ENCODE data around the gene MTOR. TPM values are rescaled to one million over a fixed set of nuclear protein-coding genes. Genes with fewer than 3 reads are reported as not detected.
A peak's percentile ranks its signal among the peaks of the same experiment; 100 is the strongest.

The MTOR gene
- polyA plus RNA-seq, 1 of the 3 experiments (the other 2 are of a cell fraction) = 20.9 TPM

DNA sequence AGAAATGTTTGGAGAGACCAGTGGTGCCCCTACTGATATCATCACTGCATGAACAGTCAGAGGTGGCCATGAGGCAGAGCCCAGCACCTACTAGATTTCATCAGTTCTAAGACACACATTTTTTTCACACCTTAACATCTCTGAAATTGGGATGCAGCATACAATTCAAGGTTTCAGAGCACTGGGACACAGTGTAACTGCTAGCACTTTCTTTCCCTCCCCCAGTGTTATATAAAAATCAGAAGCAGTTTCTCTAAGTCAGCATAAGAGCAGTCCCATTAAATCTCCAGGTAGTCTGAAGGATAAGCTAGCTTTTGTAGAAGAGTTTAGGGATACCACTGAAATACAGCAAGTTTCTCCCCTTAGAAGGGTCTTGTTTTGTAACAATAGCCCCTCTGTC lies 83.2 kb downstream of the MTOR start:
- no peaks in the 10 kb centered on the region for H3K9me2 ChIP-seq
- H3F3A ChIP-seq (replicated peaks; ENCODE audit: insufficient read depth) = peaks cover 35% of the 10 kb centered on the region
- no peaks in the 10 kb centered on the region for H4K20me1 ChIP-seq (ENCODE audit: insufficient read depth)
- DNase-seq = no peak
- peak overlapping the region; percentile 64 to 80; a peak in 2 of 4 replicates for H3K27ac ChIP-seq (ENCODE audit: low read depth in 2 of 2, low read length in 1 of 2)
- no peak overlapping the region for H3K4me3 ChIP-seq (ENCODE audit: low read depth in 2 of 2, low read length in 1 of 2)
- H3K9me3 ChIP-seq = no peaks in the 10 kb centered on the region
- no peaks in the 10 kb centered on the region for H3K27me3 ChIP-seq (ENCODE audit: insufficient read depth)
- CTCF ChIA-PET = interaction anchor here (1.3 to 2.2 kb wide), 2 partner anchors 9 to 141 kb away, joined by 3 to 7 read pairs; no protein-coding TSS in a partner anchor
- no peak for TF ChIP-seq RCOR1 (IDR thresholded peaks at IDR 0.05; ENCODE audit: low read length)
- TF ChIP-seq CHD2 (IDR thresholded peaks at IDR 0.05; ENCODE audit: low read length, partially characterized antibody) = no peak
- TF ChIP-seq EZH2phosphoT487 (IDR thresholded peaks at IDR 0.05; ENCODE audit: borderline replicate concordance, low read depth) = no peak
- TF ChIP-seq RAD21 (IDR thresholded peaks at IDR 0.05; ENCODE audit: low read length) = no peak
- TF ChIP-seq GATA2 (CRISPR knock-in tag; IDR thresholded peaks at IDR 0.05) = no peak
- no peak for TF ChIP-seq GABPA (IDR thresholded peaks at IDR 0.05; ENCODE audit: low read depth)
- TF ChIP-seq EP300 (IDR thresholded peaks at IDR 0.05; ENCODE audit: borderline replicate concordance in 1 of 2, low read depth in 1 of 2, low read length in 1 of 2) = no peak
- TF ChIP-seq TEAD4 (IDR thresholded peaks at IDR 0.05; ENCODE audit: borderline replicate concordance, insufficient read depth) = no peak
- TF ChIP-seq TAF1 (IDR thresholded peaks at IDR 0.05; ENCODE audit: borderline replicate concordance, low read depth, low read length) = no peak
- no peak for TF ChIP-seq CTCF (IDR thresholded peaks at IDR 0.05)
- TF ChIP-seq, protein P1, sequence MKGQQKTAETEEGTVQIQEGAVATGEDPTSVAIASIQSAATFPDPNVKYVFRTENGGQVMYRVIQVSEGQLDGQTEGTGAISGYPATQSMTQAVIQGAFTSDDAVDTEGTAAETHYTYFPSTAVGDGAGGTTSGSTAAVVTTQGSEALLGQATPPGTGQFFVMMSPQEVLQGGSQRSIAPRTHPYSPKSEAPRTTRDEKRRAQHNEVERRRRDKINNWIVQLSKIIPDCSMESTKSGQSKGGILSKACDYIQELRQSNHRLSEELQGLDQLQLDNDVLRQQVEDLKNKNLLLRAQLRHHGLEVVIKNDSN (IDR thresholded peaks at IDR 0.05; ENCODE audit: borderline replicate concordance, low read depth) = no peak
- TF ChIP-seq JUND (IDR thresholded peaks at IDR 0.05) = no peak
- TF ChIP-seq MEF2A (IDR thresholded peaks at IDR 0.05; ENCODE audit: borderline replicate concordance, low read depth) = no peak
- no peak for TF ChIP-seq POLR2AphosphoS5 (IDR thresholded peaks at IDR 0.05; ENCODE audit: low read depth, low read length)
- no peak for TF ChIP-seq RXRA (IDR thresholded peaks at IDR 0.05; ENCODE audit: borderline replicate concordance, low read depth)
- TF ChIP-seq NRF1 (IDR thresholded peaks at IDR 0.05; ENCODE audit: low read depth, low read length) = no peak
- no peak for TF ChIP-seq NFIC (IDR thresholded peaks at IDR 0.05; ENCODE audit: borderline replicate concordance)
- H3K79me2 ChIP-seq (ENCODE audit: insufficient read depth) = no peaks in the 10 kb centered on the region
- H3K4me2 ChIP-seq = peak overlapping the region; percentile 46; the same call in 1 of the 2 replicates
- POLR2A ChIA-PET = no interaction called here
- H3K4me1 ChIP-seq (ENCODE audit: control insufficient read depth in 1 of 2, insufficient read depth in 2 of 2, low read depth in 1 of 2, low read length in 1 of 2) = peaks cover 28 to 30% of the 10 kb centered on the region in 2 experiments
- no peak overlapping the region for H3K9ac ChIP-seq
- H3K36me3 ChIP-seq (replicated peaks in 1 of 2; ENCODE audit: control insufficient read depth in 1 of 2, insufficient read depth in 2 of 2, low read length in 1 of 2) = peaks cover 8 to 18% of the 10 kb centered on the region in 2 experiments
- H2AFZ ChIP-seq (ENCODE audit: low read depth) = no peak overlapping the region
